A549 treated with Mapracorat at 1 μM for 4 hours (cell line): ENCODE data around the gene TGDS. TPM values are rescaled to one million over a fixed set of nuclear protein-coding genes. Genes with fewer than 3 reads are reported as not detected.

ENCODE experiments used
- total RNA-seq: library from RNA; stranded (reverse); fragments of 200-300 nt; extraction: Qiagen RNA extraction; gene quantifications from 5 replicates; pipeline ENCODE4 v1.2.3, GENCODE V29; 2022

TGDS gene, protein sequence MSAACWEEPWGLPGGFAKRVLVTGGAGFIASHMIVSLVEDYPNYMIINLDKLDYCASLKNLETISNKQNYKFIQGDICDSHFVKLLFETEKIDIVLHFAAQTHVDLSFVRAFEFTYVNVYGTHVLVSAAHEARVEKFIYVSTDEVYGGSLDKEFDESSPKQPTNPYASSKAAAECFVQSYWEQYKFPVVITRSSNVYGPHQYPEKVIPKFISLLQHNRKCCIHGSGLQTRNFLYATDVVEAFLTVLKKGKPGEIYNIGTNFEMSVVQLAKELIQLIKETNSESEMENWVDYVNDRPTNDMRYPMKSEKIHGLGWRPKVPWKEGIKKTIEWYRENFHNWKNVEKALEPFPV
- 7.0 to 9.2 TPM (median 8.8 TPM) in 5 replicates for total RNA-seq

DNA sequence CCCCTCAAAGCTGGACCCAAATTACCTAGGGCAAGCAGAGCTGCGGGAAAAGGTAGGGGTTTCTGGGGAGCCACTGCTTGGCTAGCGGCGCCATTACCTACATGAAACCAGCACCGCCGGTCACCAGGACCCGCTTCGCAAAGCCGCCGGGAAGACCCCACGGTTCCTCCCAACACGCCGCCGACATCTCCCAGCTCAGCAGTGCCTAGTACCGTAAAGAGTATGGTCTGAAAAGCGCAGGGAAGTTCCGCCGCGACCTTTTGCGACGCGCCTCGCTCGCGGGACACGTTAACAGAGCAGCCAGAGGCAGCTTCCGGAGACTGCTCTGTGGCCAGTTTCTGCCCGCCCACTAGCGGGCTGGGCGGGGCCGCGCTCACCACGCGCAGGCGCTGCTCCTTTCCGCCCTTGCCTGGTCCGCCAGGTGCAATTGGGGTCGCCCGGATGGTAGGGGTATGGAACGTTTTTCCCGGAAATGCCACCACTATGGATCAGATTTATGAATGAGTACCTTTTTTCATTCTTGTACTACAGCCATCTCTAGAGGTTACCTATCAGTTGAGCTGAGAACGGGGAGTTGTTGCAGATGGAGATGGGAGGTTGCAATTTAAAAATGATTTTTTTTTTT lies at the start of gene TGDS:
Gene TGDS, minus strand, starts transcription at position 203 of the 625 bp plus-strand sequence. Its CDS starts 16 bp downstream, at position 187.

DNA sequence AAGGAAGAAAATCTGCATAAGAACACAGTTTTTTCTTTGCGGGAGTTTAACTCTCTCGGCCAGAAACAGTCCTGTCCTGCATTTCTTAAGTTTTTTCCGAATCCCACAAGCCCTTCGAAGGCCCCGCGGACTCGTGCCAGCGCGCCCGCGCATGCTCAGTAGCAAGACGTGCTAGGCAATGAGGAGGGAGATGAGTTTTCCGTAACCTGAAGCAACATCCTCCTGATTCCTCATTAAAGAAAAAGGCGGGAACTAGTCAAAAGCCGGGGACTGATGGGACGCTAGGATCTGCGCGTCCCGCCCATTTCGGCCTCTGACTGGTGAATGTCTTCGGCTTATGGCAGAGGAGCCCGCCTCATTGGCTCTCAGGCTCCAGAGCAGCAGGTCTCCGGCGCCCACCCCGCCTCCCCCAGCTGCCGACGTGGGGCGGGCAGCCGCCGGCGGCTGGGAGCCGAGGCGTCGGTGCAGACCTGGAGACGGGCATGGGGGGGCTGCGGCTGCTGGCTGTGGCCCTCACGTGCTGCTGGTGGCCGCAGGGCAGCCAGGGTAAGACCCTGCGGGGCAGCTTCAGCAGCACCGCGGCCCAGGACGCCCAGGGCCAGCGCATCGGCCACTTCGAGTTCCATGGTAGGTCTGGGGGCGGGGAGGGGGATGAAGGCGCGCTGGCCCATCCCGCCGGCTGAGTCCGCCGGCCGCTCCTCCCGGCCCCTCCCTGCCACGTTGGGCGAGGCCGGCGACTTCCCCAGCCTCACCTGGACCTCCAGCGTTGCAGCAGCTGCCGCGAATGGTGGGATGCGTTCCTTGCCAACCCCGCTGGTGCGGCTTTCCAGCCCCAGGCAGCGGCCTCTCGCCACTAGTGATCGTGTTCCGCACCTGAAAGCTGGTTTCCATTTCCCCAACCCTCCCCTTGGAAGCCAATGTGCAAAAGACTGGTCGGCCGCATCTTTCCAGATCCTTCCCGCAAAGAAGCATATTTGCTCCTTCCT lies 5.8 kb upstream of the TGDS start, which contains the start of gene GPR180:
Gene GPR180, plus strand, starts transcription at position 412 of the 986 bp plus-strand sequence. Its CDS starts 71 bp downstream, at position 483.

Other genes with a start within 250 kb of the TGDS start
- gene DCT, start 116.5 kb downstream of the TGDS start, total RNA-seq = not detected in 5 replicates
- gene GPR180, start 5.7 kb upstream of the TGDS start, total RNA-seq = 2.4 to 3.4 TPM (median 3.0 TPM) in 5 replicates
- gene SOX21, start 116.4 kb upstream of the TGDS start, total RNA-seq = 0.20 to 0.91 TPM (median 0.67 TPM) in 5 replicates